ENCODE measurements around the gene DNAJB1. TPM values are rescaled to one million over a fixed set of nuclear protein-coding genes. Genes with fewer than 3 reads are reported as not detected.
"Not testable (repeated sequence)": the region's sequence is repeated elsewhere in the genome, so short reads cannot be mapped to it uniquely, and the experiment has no call there.

DNAJB1 gene
- polyA plus RNA-seq, 6 donors from 2014 or later: 73.1 to 113 (median 75.9) TPM

- DNase-seq: no peak
These were observed 7.6 kb downstream of the DNAJB1 start for GRCh38 chr19:14510311-14511228.

GRCh38 chr19:14507704-14508542 lies 10.3 kb downstream of the DNAJB1 start:
- H3K9me3 Mint-ChIP-seq: no peaks in the 10 kb centered on the region
- peaks cover 9 to 16% (median 14%) of the 10 kb centered on the region in 3 donors for H3K4me1 Mint-ChIP-seq
- no peak overlapping the region for H3K4me3 Mint-ChIP-seq
- peaks cover 6 to 14% (median 13%) of the 10 kb centered on the region in 3 donors for H3K27me3 Mint-ChIP-seq
- DNase-seq (no peak), ATAC-seq (ENCODE audit: low read depth in 2 of 2) (no peak)
- no peaks in the 10 kb centered on the region for H3K36me3 Mint-ChIP-seq
- peak overlapping the region in 1 of 6 donors; percentile 72 for H3K27ac Mint-ChIP-seq

More at GRCh38 chr19:14510311-14511228, 7.6 kb downstream of the DNAJB1 start:
- Mint-ChIP-seq H3K27ac (no peak overlapping the region), H3K4me1 (peaks cover 14 to 27% (median 20%) of the 10 kb centered on the region in 3 donors), H3K36me3 (peaks cover 9 to 12% of the 10 kb centered on the region in 2 donors), H3K27me3 (peaks cover 0 to 2% (median 0%) of the 10 kb centered on the region in 3 donors), H3K4me3 (no peak overlapping the region), H3K9me3 (no peaks in the 10 kb centered on the region)
- no peak for ATAC-seq (ENCODE audit: low read depth in 2 of 2)

GRCh38 chr19:14505488-14506239 lies 12.5 kb downstream of the DNAJB1 start:
- H3K4me3 Mint-ChIP-seq: peak overlapping the region in 1 of 8 donors; percentile 15
- ATAC-seq (ENCODE audit: low read depth in 2 of 2) (peak; percentile 78 to 79), DNase-seq (peak; percentile 54)
- H3K4me1 Mint-ChIP-seq: peaks cover 9 to 16% (median 14%) of the 10 kb centered on the region in 3 donors
- H3K27ac Mint-ChIP-seq: peak overlapping the region in 1 of 6 donors; percentile 47
- peaks cover 6 to 14% (median 13%) of the 10 kb centered on the region in 3 donors for H3K27me3 Mint-ChIP-seq
- H3K9me3 Mint-ChIP-seq: no peaks in the 10 kb centered on the region
- no peaks in the 10 kb centered on the region for H3K36me3 Mint-ChIP-seq

- H3K4me3 Mint-ChIP-seq; H3K9me3 Mint-ChIP-seq; H3K27ac Mint-ChIP-seq; ATAC-seq (ENCODE audit: low read depth in 2 of 2); DNase-seq; H3K36me3 Mint-ChIP-seq: not testable (repeated sequence)
- peaks cover 9 to 16% (median 12%) of the 10 kb centered on the region in 3 donors for H3K4me1 Mint-ChIP-seq
- H3K27me3 Mint-ChIP-seq: peaks cover 6 to 14% (median 13%) of the 10 kb centered on the region in 3 donors
These were observed 13.6 kb downstream of the DNAJB1 start for GRCh38 chr19:14504575-14504974.

- Mint-ChIP-seq H3K27ac (peak overlapping the region in 2 of 6 donors; percentile 11 to 60), H3K9me3 (no peaks in the 10 kb centered on the region), H3K4me1 (peaks cover 9 to 16% (median 10%) of the 10 kb centered on the region in 3 donors), H3K27me3 (peaks cover 6 to 14% (median 13%) of the 10 kb centered on the region in 3 donors), H3K36me3 (no peaks in the 10 kb centered on the region), H3K4me3 (no peak overlapping the region)
- DNase-seq (no peak), ATAC-seq (ENCODE audit: low read depth in 2 of 2) (no peak)
These were observed 14.9 kb downstream of the DNAJB1 start for GRCh38 chr19:14503285-14503684.

GRCh38 chr19:14502334-14503092 lies 15.7 kb downstream of the DNAJB1 start:
- H3K27me3 Mint-ChIP-seq: peaks cover 6 to 15% (median 13%) of the 10 kb centered on the region in 3 donors
- H3K4me1 Mint-ChIP-seq: peaks cover 10 to 18% (median 11%) of the 10 kb centered on the region in 3 donors
- no peaks in the 10 kb centered on the region for H3K36me3 Mint-ChIP-seq
- DNase-seq: no peak
- no peak for ATAC-seq (ENCODE audit: low read depth in 2 of 2)
- H3K27ac Mint-ChIP-seq: peak overlapping the region in 1 of 6 donors; percentile 47
- peak overlapping the region in 1 of 8 donors; percentile 42 for H3K4me3 Mint-ChIP-seq
- no peaks in the 10 kb centered on the region for H3K9me3 Mint-ChIP-seq

- Mint-ChIP-seq H3K9me3 (no peaks in the 10 kb centered on the region), H3K27ac (peak overlapping the region in 1 of 6 donors; percentile 20), H3K4me3 (peak overlapping the region in 7 of 8 donors; percentile 70 to 85 (median 80)), H3K27me3 (peaks cover 0 to 4% (median 0%) of the 10 kb centered on the region in 3 donors), H3K4me1 (peaks cover 9 to 24% (median 15%) of the 10 kb centered on the region in 3 donors), H3K36me3 (no peaks in the 10 kb centered on the region)
- DNase-seq: no peak
- no peak for ATAC-seq (ENCODE audit: low read depth in 2 of 2)
These were observed 20.8 kb downstream of the DNAJB1 start for GRCh38 chr19:14497228-14497921.

- Mint-ChIP-seq H3K27ac (peak overlapping the region in 1 of 6 donors; percentile 20), H3K4me1 (peaks cover 11 to 24% (median 15%) of the 10 kb centered on the region in 3 donors), H3K9me3 (no peaks in the 10 kb centered on the region), H3K36me3 (no peaks in the 10 kb centered on the region), H3K27me3 (peaks cover 0 to 4% (median 0%) of the 10 kb centered on the region in 3 donors), H3K4me3 (peak overlapping the region; percentile 74 to 87 (median 82))
- no peak for ATAC-seq (ENCODE audit: low read depth in 2 of 2)
- no peak for DNase-seq
These were observed 21.4 kb downstream of the DNAJB1 start for GRCh38 chr19:14496834-14497227.

- DNase-seq: peak; percentile 80
- Mint-ChIP-seq H3K27me3 (peaks cover 0 to 4% (median 0%) of the 10 kb centered on the region in 3 donors), H3K36me3 (peaks cover 0 to 4% of the 10 kb centered on the region in 2 donors), H3K27ac (peak within 1 kb of the TSS in 5 of 6 donors; percentile 20 to 65 (median 42)), H3K4me1 (peaks cover 11 to 24% (median 15%) of the 10 kb centered on the region in 3 donors), H3K9me3 (no peaks in the 10 kb centered on the region), H3K4me3 (peak within 1 kb of the TSS; percentile 74 to 91 (median 85))
- ATAC-seq (ENCODE audit: low read depth in 2 of 2): peak; percentile 86 to 88
These were observed 22.0 kb downstream of the DNAJB1 start, which contains the start of gene GIPC1 for GRCh38 chr19:14496029-14496833. TSS of gene GIPC1 (minus strand) at chr19:14496127. CDS start at chr19:14482976, 13,151 bp downstream.

GRCh38 chr19:14495672-14496028 lies 22.5 kb downstream of the DNAJB1 start:
- Mint-ChIP-seq H3K4me1 (peaks cover 11 to 24% (median 15%) of the 10 kb centered on the region in 3 donors), H3K36me3 (peaks cover 0 to 4% of the 10 kb centered on the region in 2 donors), H3K27me3 (peaks cover 0 to 4% (median 0%) of the 10 kb centered on the region in 3 donors), H3K4me3 (peak overlapping the region; percentile 74 to 91 (median 83)), H3K27ac (peak overlapping the region in 2 of 6 donors; percentile 7 to 54), H3K9me3 (no peaks in the 10 kb centered on the region)
- no peak for DNase-seq
- ATAC-seq (ENCODE audit: low read depth in 2 of 2): no peak
